Kasumi-1 (cell line): ENCODE measurements around the gene HPX.
"Not testable (repeated sequence)": the region's sequence is repeated elsewhere in the genome, so short reads cannot be mapped to it uniquely, and the experiment has no call there.

ENCODE experiments used
- DNase-seq, 2 experiments: peaks; one replicate each; lab custom pipeline; 2025; lab: John Stamatoyannopoulos, UW

Gene HPX

GRCh38 chr11:6417907-6418556 lies 22.8 kb downstream of the HPX start:
- no peak for DNase-seq

GRCh38 chr11:6415797-6416196 lies 25.0 kb downstream of the HPX start:
- no peak for DNase-seq

GRCh38 chr11:6414874-6415328 lies 25.9 kb downstream of the HPX start:
- no peak for DNase-seq

- no peak for DNase-seq
Measured at GRCh38 chr11:6413791-6414201, 27.0 kb downstream of the HPX start.

- no peak for DNase-seq
Measured at GRCh38 chr11:6411594-6412031, 29.2 kb downstream of the HPX start.

GRCh38 chr11:6410695-6411430 lies 29.9 kb downstream of the HPX start:
- DNase-seq = no peak

GRCh38 chr11:6406370-6406769 lies 34.4 kb downstream of the HPX start:
- DNase-seq = no peak

GRCh38 chr11:6405846-6406245 lies 34.9 kb downstream of the HPX start:
- DNase-seq = no peak

- no peak for DNase-seq
Measured at GRCh38 chr11:6405052-6405667, 35.6 kb downstream of the HPX start.

GRCh38 chr11:6404342-6405051 lies 36.3 kb downstream of the HPX start:
- DNase-seq = no peak

GRCh38 chr11:6403539-6403938 lies 37.2 kb downstream of the HPX start:
- no peak for DNase-seq

- DNase-seq = peak; percentile 51 to 63
Measured at GRCh38 chr11:6402561-6402981, 38.2 kb downstream of the HPX start.

- no peak for DNase-seq
Measured at GRCh38 chr11:6402061-6402470, 38.7 kb downstream of the HPX start.

- DNase-seq = no peak
Measured at GRCh38 chr11:6401464-6401863, 39.3 kb downstream of the HPX start.

- DNase-seq = no peak
Measured at GRCh38 chr11:6400431-6401345, 40.1 kb downstream of the HPX start.

- no peak for DNase-seq
Measured at GRCh38 chr11:6397636-6398035, 43.2 kb downstream of the HPX start.

GRCh38 chr11:6397156-6397555 lies 43.6 kb downstream of the HPX start:
- no peak for DNase-seq

GRCh38 chr11:6395470-6396060 lies 45.2 kb downstream of the HPX start:
- no peak for DNase-seq

- no peak for DNase-seq
Measured at GRCh38 chr11:6393989-6394670, 46.7 kb downstream of the HPX start.

GRCh38 chr11:6392251-6392650 lies 48.5 kb downstream of the HPX start:
- DNase-seq = not testable (repeated sequence)
